Fibroblast of lung (primary cell): ENCODE measurements around the gene PIP4K2A.

Experiments used
- EZH2 ChIP-seq: IDR thresholded peaks from 2 replicates; pipeline ENCODE4 v1.5.1; 2012; ENCODE audit warnings: low read length, control low read depth, mild to moderate bottlenecking; ENCODE audit errors: missing control alignments
- TF ChIP-seq, protein P1 (sequence below), 2 donors: IDR thresholded peaks in 1 of 2; conservative IDR thresholded peaks in 1 of 2; 1 replicate in 1 of 2; 2 replicates in 1 of 2; pipeline ENCODE4 v1.5.1; 2011 to 2012; ENCODE audit warnings: low read length in 2 of 2, control low read depth in 1 of 2, inconsistent platforms in 1 of 2, low read depth in 1 of 2, mild to moderate bottlenecking in 1 of 2

- TF ChIP-seq, protein P1, sequence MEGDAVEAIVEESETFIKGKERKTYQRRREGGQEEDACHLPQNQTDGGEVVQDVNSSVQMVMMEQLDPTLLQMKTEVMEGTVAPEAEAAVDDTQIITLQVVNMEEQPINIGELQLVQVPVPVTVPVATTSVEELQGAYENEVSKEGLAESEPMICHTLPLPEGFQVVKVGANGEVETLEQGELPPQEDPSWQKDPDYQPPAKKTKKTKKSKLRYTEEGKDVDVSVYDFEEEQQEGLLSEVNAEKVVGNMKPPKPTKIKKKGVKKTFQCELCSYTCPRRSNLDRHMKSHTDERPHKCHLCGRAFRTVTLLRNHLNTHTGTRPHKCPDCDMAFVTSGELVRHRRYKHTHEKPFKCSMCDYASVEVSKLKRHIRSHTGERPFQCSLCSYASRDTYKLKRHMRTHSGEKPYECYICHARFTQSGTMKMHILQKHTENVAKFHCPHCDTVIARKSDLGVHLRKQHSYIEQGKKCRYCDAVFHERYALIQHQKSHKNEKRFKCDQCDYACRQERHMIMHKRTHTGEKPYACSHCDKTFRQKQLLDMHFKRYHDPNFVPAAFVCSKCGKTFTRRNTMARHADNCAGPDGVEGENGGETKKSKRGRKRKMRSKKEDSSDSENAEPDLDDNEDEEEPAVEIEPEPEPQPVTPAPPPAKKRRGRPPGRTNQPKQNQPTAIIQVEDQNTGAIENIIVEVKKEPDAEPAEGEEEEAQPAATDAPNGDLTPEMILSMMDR (conservative IDR thresholded peaks at IDR 0.05 in 1 of 2, IDR thresholded peaks at IDR 0.05 in 1 of 2; ENCODE audit: low read depth in 1 of 2, low read length in 2 of 2): no peak
- no peak for TF ChIP-seq EZH2
These were observed 102.1 kb downstream of the PIP4K2A start for GRCh38 chr10:22612318-22612717.
